Progenitor cell of endocrine pancreas (in vitro differentiated cells): Measurements from ENCODE around the gene AKNAD1. TPM values are rescaled to one million over a fixed set of nuclear protein-coding genes. Genes with fewer than 3 reads are reported as not detected.

Experiments
- DNase-seq: peaks from one replicate; pipeline ENCODE4 v3.0.0; 2021; ENCODE audit warnings: low spot score; ENCODE audit not compliant: unreplicated experiment
- H3K27ac Mint-ChIP-seq: 2 replicates; pipeline ENCODE4 v1.8.0; 2021; ENCODE audit warnings: mild to moderate bottlenecking, moderate library complexity, mixed read lengths
- H3K27me3 Mint-ChIP-seq: 2 replicates; pipeline ENCODE4 v1.8.0; 2021; ENCODE audit warnings: mixed read lengths
- H3K36me3 Mint-ChIP-seq: 2 replicates; pipeline ENCODE4 v1.8.0; 2022; ENCODE audit warnings: mixed read lengths; ENCODE audit not compliant: insufficient read depth
- H3K4me1 Mint-ChIP-seq: 2 replicates; pipeline ENCODE4 v1.8.0; 2021; ENCODE audit warnings: low read depth, mixed read lengths
- H3K4me3 Mint-ChIP-seq: 2 replicates; pipeline ENCODE4 v1.8.0; 2021; ENCODE audit warnings: low read depth, mild to moderate bottlenecking, moderate library complexity, mixed read lengths
- H3K9me3 Mint-ChIP-seq: 2 replicates; pipeline ENCODE4 v1.8.0; 2021; ENCODE audit warnings: low read depth, mixed read lengths
- total RNA-seq: library from RNA; stranded (reverse); gene quantifications from 2 replicates; pipeline ENCODE4 v1.2.1, GENCODE V29; 2021
- TF ChIP-seq, protein P1 (sequence below): fragments of 200-600 bp; sonication (generic); IDR thresholded peaks from one replicate; pipeline ENCODE4 v1.5.0; 2021; ENCODE audit warnings: antibody characterized with exemption, mild to moderate bottlenecking; ENCODE audit not compliant: unreplicated experiment

The AKNAD1 gene
- total RNA-seq, 1 donor from 2014 or later = not detected

DNA sequence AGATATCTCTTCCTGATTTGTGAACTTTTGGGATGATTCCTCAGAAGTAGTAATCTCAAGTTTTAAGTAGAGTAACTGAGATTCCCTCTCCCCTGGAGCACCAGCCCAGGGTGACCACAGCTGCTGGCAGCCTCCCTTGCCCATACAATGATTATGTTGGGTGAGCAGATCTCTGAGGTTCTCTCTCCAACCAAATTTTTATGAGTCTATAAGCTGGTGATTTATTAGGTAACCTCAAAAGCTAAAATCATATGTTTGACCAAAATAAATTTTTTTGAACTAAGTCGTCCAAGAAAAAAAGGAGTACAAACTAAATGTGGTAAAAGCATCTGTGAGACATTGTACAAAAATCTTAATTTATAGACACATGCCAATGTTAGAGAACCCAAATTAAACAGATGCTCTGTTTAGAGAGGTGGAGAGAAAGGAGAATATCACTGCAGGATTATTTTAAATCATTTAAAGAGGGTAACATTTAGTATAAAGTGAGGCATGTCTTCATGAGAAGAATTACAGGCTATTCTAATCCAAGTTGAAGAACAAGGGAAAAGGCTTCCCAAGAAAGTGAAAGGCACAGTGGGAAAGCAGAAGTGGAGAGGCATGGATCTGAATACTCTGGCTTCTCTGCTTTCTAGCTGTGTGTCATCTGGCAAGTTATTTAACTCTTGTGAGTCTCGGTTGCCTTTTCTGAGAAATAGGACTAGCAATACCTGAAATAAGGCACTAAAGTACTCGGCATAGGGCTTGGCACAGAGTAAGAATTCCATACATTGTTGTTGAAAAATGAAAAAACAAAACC, 2.5 kb downstream of the AKNAD1 start:
- Mint-ChIP-seq H3K4me1 (no peaks in the 10 kb centered on the region), H3K9me3 (no peaks in the 10 kb centered on the region), H3K27me3 (peaks cover 6% of the 10 kb centered on the region), H3K4me3 (no peak overlapping the region), H3K27ac (no peak overlapping the region), H3K36me3 (no peaks in the 10 kb centered on the region)
- TF ChIP-seq, protein P1, sequence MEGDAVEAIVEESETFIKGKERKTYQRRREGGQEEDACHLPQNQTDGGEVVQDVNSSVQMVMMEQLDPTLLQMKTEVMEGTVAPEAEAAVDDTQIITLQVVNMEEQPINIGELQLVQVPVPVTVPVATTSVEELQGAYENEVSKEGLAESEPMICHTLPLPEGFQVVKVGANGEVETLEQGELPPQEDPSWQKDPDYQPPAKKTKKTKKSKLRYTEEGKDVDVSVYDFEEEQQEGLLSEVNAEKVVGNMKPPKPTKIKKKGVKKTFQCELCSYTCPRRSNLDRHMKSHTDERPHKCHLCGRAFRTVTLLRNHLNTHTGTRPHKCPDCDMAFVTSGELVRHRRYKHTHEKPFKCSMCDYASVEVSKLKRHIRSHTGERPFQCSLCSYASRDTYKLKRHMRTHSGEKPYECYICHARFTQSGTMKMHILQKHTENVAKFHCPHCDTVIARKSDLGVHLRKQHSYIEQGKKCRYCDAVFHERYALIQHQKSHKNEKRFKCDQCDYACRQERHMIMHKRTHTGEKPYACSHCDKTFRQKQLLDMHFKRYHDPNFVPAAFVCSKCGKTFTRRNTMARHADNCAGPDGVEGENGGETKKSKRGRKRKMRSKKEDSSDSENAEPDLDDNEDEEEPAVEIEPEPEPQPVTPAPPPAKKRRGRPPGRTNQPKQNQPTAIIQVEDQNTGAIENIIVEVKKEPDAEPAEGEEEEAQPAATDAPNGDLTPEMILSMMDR = no peak
- no peak for DNase-seq

DNA sequence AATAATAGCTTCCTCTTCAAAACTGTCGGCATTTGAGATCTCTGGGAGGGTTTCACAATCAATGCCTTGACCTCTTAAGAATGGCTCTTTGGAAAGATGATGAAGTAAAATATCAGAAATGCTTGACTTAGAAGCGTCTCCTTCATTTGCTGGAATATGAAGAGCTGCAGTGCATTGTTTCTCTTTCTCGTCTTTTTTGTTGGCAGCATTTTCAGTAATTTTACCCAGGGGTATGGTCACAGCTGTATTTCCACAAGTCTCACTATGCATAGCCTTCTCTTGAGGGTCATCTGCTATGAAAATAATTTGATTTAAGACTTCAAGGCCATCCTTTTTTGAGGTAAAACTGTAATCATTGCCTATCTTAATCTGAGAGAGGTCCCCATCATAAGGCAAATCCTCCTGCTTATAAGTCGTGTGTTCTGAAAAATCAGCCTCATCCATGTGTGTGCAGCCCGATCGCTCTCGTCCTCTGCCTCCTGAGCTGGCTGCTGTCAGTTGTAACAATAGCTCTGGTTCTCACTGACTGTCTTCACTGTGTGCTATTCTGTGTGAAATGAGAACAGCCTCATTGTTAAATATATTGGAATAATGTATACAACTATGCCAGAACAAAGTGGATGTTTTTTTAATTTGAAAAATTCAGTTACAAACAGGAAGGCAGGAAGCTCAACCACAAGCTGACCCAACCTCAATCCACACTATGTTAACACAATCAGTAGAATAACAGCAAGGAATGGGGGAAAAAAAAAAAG, 4.5 kb downstream of the AKNAD1 start:
- Mint-ChIP-seq H3K27me3 (peaks cover 6% of the 10 kb centered on the region), H3K9me3 (no peaks in the 10 kb centered on the region), H3K27ac (no peak overlapping the region), H3K36me3 (no peaks in the 10 kb centered on the region), H3K4me3 (no peak overlapping the region), H3K4me1 (no peaks in the 10 kb centered on the region)
- TF ChIP-seq, protein P1 = no peak
- DNase-seq = no peak

GRCh38 chr1:108851567-108851966, 5.3 kb downstream of the AKNAD1 start:
- H3K27me3 Mint-ChIP-seq = peaks cover 10% of the 10 kb centered on the region
- H3K4me3 Mint-ChIP-seq = no peak overlapping the region
- no peak for DNase-seq
- H3K9me3 Mint-ChIP-seq = no peaks in the 10 kb centered on the region
- no peak overlapping the region for H3K27ac Mint-ChIP-seq
- H3K36me3 Mint-ChIP-seq = no peaks in the 10 kb centered on the region
- H3K4me1 Mint-ChIP-seq = no peaks in the 10 kb centered on the region
- TF ChIP-seq, protein P1 = no peak

GRCh38 chr1:108850929-108851328, 6.0 kb downstream of the AKNAD1 start:
- no peaks in the 10 kb centered on the region for H3K36me3 Mint-ChIP-seq
- H3K27ac Mint-ChIP-seq = no peak overlapping the region
- TF ChIP-seq, protein P1 = no peak
- H3K9me3 Mint-ChIP-seq = no peaks in the 10 kb centered on the region
- no peak overlapping the region for H3K4me3 Mint-ChIP-seq
- H3K4me1 Mint-ChIP-seq = no peaks in the 10 kb centered on the region
- H3K27me3 Mint-ChIP-seq = peaks cover 15% of the 10 kb centered on the region
- DNase-seq = no peak

DNA sequence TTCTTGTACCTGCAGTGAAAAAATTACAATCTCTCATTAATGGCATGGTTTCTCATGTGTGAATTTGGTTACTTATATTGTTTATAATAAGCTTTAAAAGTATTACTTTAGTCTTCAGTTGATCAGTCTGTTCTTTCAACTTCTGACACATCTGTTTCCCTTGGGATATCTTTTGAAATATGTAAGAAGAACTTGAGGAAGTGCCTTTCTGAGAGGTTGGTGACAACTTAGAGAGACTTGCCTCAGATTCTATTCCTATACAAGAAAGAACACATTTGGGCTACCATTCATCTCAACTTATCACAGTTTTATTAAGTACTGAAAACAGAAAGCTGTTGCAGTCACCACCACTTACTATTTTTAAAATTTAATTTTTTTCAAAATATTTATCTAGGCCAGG, 8.1 kb downstream of the AKNAD1 start:
- DNase-seq = no peak
- no peaks in the 10 kb centered on the region for H3K9me3 Mint-ChIP-seq
- no peak overlapping the region for H3K27ac Mint-ChIP-seq
- H3K36me3 Mint-ChIP-seq = no peaks in the 10 kb centered on the region
- H3K4me1 Mint-ChIP-seq = no peaks in the 10 kb centered on the region
- H3K4me3 Mint-ChIP-seq = no peak overlapping the region
- H3K27me3 Mint-ChIP-seq = peaks cover 18% of the 10 kb centered on the region
- TF ChIP-seq, protein P1 = no peak
